NCI-H460 (cell line): ENCODE data around the gene IL1RL2. TPM values are rescaled to one million over a fixed set of nuclear protein-coding genes. Genes with fewer than 3 reads are reported as not detected.

Experiments used
- DNase-seq: peaks from one replicate; pipeline ENCODE4 v3.0.0-alpha.2; 2016; ENCODE audit warnings: low read depth; ENCODE audit errors: extremely low read depth
- total RNA-seq: library from RNA; depleted of rRNA; stranded (reverse); fragments of >200 nt; shearing (Covaris generic); gene quantifications from 2 replicates; pipeline ENCODE4 v1.2.3, GENCODE V29; 2014

IL1RL2 gene
- total RNA-seq, 1 experiment from 2014 or later: not detected

DNA sequence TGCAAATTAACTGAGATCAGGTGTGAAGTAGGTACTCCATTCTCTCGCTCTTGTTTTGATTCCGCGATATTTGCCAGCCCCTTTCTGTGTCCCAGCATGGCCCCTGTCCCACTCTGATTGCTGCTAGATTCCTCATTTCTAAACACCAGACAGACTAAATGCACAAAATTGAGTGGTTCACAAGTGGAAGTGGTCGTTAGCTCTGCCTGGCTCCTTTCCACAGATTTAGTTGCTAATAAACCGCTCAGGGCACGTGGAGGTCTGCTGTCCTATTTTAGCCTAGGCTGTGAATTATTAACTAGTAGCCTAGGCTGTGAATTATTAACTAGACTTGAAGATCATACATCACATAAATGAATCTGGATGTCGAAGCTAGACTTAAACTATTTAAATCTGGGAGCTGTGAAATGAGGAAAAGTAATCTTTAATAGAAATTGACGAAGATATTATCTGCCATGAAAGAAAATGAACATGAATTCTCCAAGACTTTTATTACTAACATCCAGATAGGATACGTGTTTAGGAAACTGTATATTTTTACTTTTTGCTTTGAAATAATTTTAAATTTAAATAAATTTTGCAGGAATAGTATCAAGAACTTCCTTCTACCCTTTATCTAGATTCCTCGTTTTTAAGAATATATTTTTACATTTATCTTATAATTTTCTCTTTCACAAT, 3.7 kb downstream of the IL1RL2 start:
- DNase-seq: no peak

GRCh38 chr2:102191501-102191900, 4.7 kb downstream of the IL1RL2 start:
- no peak for DNase-seq

DNA sequence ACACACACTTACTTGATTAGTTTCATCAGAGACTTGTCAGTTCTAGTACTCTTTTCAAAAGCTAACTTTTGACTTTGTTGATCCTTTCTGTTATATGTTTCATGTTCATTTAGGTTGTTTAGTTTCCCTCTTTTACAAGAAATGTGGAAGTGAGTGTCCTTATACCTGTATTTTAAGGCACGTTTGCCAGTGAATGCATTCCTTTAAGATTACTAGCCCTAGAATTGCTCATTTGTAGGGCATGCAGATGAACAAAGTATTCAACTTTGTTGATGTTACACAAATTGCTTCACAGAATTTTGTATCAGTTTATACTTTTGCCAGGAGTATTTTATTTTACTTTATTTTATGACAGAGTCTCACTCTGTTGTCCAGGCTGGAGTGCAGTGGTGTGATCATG, 6.3 kb downstream of the IL1RL2 start:
- DNase-seq: no peak

GRCh38 chr2:102194609-102195268, 7.9 kb downstream of the IL1RL2 start:
- no peak for DNase-seq

- no peak for DNase-seq
Measured at GRCh38 chr2:102197389-102198137, 10.7 kb downstream of the IL1RL2 start.

GRCh38 chr2:102200539-102200938, 13.7 kb downstream of the IL1RL2 start:
- DNase-seq: no peak

DNA sequence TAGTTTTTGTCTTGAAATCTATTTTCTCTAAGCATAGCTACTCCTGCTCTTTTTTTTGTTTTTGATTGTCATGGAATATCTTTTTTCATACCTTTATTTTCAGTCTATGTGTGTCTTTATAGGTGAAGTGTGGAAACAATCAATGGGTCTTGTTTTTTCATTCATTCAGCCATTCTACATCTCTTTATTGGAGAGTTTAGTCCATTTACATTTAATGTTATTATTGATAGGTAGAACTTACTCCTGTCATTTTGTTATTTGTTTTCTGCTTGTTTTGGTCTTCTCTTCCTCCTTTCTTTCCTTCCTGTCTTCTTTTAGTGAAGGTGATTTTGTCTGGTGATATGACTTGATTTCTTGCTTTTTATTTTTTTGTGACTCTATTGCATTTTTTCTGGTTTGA, 17.8 kb downstream of the IL1RL2 start:
- no peak for DNase-seq

- DNase-seq: no peak
Measured at GRCh38 chr2:102206666-102207341, 20.0 kb downstream of the IL1RL2 start.

DNA sequence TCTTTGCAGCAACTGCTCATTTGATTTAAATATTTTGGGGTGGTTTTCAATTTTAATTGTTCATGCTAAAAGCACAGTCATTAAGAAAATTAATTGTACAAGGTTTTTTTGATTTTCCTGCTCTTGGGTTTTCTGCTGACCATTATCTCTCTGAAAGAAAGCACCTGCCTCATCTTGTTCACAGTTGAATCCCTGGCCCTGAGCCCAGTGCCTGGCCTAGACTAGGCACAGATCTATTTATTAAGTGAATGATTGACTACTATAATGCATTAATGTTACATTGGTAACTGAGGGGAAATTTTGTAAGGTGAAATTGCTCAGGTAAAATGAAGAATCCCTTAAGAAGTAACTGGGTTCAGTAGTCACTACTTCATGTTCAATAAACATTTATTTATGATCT, 22.0 kb downstream of the IL1RL2 start:
- DNase-seq: no peak

DNA sequence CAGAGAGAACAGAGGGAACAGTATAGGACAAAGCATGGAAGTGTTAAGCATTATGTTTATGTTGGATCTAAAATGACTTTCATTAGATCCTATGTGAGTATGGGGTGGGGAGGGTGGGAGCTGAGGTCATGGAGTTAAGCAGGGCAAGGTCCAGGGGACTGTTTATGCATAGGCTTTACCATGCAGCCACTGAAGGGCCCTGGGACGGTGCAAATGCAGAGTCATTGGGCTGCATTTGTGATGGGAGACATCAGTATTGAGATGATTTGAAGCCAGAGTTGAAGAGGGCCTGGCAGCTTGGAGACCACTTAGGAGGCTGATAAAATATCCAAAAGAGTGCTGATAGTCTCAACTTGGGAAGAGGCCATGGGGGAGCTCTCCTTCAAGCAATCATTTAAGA, 22.7 kb downstream of the IL1RL2 start:
- DNase-seq: no peak

GRCh38 chr2:102217032-102217431, 30.2 kb downstream of the IL1RL2 start:
- no peak for DNase-seq

DNA sequence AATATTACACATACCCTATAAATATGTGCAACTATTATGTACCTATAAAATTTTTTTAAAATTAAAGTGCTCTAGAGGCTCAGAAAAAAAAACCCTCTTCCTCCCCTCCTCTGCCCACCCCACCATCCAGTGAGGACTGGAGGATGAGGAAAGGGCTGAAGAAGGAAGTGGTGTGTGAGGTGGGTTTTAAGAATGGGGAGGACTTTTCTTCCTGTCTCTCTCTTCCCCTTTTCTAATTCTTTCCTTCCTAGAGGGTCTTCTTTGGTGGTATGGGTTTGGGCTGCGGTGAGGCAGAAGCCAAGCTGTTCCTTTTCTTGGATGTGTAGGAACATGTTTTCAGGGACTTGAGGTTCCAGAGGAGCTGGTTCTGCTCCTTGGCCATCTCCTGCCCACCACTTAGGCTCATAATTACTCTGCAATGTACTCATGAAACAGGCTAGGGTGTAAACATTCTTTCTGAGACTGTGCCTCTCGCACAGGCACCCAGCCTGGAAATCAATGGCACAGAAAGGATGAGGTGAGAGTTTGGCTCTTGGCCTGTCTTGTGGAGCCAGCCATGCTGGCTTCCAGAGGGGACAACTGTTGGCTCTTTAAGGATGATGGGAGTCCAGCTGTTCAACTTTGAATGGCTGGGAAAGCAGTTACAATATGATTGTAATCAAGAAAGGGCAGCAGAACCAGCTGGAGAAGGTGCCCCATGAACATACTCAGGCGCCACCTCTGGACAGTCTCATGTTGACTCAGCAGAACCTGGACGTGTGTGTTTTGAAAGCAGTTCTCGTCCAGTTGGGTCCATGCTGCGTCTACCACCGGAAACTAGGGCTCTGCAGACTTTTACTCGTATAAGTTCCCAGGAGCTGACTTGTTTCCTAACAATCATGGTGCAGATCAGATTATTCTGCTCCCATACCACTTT, 38.3 kb downstream of the IL1RL2 start:
- DNase-seq: no peak

DNA sequence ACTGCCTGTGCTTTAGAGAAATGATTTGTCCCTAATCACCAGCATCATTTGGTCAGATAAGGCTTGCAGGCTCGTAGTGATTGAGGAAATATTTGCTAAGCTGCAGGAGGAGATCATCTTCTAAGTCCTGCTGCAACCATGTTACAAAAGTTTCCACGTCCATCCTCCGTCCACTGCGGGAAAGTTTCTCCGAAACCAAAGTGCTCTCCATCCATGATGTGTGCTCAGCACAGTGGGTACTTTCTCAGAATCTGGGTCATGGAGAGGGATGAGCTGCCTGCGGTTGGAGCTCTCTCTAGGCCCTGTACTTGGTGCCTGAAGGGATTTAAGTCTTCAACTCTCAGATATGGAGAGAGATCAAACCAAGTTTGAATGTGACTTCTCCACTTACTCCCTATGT, 39.3 kb downstream of the IL1RL2 start:
- no peak for DNase-seq

DNA sequence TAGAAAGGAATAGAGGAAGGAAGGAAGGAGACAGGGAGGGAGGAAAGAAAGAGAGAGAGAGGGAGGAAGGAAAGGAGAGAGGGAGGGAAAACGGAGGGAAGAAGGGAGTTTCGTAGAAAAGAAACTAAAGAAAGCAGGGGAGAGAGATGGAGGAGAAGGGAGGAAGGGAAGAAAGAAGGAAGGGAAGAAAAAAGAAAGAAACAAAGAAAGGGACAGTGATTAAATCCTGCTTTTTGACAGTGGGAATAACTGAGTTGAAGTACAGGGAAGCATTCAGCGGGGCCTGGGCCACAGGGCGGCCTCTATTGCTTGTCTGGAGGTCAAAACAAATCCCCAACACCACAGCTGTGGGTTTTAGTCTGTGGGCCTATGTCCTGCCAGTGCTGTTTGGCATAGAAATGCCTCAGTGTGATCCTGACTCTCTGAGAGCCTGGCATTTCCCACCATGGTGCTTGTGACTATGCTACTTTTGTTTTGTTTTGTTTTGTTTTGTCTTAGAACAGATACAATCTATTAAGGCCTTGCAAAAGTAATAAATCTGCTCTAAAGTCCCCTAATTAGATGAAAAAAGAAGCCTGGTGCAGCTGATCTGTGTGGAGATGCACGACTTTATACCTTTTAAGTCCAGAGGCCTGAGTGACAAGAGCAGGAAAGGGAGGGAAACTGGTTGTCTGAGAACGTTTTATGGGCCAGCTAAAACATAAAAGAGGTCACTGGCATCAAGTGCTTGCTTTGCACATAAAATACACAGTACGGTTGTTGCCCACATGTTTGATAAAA, 40.0 kb downstream of the IL1RL2 start:
- peak; percentile 38 for DNase-seq

- no peak for DNase-seq
Measured at GRCh38 chr2:102229141-102229769, 42.4 kb downstream of the IL1RL2 start.

DNA sequence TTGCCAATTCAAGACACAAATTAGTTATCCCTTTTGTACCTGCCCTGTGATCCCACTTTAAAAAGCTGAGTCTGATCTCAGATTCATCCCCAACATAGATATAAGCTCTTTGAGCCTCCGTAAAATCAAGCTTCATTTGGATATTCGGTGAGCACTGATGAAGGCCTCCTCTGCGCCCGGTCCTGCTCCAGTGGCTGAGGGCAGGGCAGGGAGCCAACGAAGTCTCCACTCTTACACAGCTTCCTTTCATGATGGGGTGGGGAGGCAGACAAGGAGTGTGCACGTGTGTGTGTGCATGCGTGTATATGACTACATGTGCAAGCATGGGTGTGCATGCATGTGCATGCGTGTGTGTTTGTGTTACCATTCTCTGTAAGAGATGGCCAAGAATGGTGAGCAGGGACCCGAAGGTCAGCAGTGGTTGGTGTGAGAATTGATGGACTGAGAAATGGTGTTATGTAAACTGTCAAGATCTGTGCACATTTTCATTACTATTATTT, 43.6 kb downstream of the IL1RL2 start:
- DNase-seq: no peak

DNA sequence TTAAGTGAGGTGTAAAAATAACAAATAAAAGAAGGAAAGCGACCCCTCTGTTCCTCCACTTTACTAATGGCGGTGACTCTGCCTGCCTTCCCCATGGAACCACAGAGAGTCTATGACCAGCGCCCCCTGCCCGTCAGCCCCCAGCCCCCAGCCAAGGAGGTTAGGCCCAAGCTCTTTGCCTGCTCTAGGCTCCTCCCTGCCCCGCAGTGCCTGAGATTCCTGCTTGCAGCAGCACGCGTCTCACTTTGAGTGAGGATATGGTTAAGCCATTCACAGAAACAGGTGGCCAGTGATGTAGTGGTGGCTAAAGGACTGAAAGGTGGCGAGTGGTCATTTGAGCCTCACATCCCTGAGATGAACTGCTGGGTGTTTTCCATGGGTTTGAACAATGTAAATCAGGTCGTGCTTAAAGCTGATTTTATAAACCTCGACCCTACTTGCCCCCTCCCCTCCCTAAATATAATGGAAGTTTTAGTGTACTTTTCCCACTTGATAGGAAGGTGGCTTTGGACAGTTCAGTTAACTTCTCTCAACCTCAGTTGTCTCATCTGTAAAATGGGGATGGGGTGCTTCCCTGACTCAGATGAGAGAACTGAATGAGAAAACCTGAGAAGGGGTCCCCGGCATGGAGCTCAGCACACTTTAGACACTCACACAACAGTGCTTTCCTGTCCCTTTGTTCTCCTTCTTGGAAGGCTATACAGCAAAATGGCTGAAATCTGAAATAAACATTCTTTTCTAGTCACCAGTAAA, 46.5 kb downstream of the IL1RL2 start:
- DNase-seq: no peak

GRCh38 chr2:102235042-102235473, 48.2 kb downstream of the IL1RL2 start:
- no peak for DNase-seq
